GM12878 (cell line): ENCODE measurements around the gene FAM20A. TPM values are rescaled to one million over a fixed set of nuclear protein-coding genes. Genes with fewer than 3 reads are reported as not detected.

Source experiments
- ATAC-seq: fragments of 200-7000 bp; cut with Tn5 transposase; 3 replicates; pipeline ENCODE4 v1.9.1; 2020; ENCODE audit warnings: mild to moderate bottlenecking, moderate library complexity
- BruUV-seq: library from RNA; stranded (reverse); fragments of 400-500 nt; replicated peaks from 2 replicates; lab custom pipeline; 2021; lab: Mats Ljungman, UMichigan
- CTCF ChIA-PET: fragments of 300-600 bp; sonication (Branson Sonifier 250); formaldehyde crosslinking; extraction: SDS; loops from one replicate; lab custom pipeline; 2021; ENCODE audit warnings: inconsistent platforms; lab: Yijun Ruan, JAX
- POLR2A ChIA-PET: fragments of 350-600 bp; formaldehyde crosslinking; extraction: SDS; loops from one replicate; lab custom pipeline; 2021; ENCODE audit warnings: inconsistent platforms; lab: Charles Lee
- RAD21 ChIA-PET: fragments of 300-600 bp; sonication (Branson Sonifier 250); formaldehyde crosslinking; loops from one replicate; lab custom pipeline; 2023; ENCODE audit warnings: antibody characterized with exemption; ENCODE audit not compliant: unreplicated experiment; lab: Charles Lee
- SMC1A ChIA-PET: fragments of 300-600 bp; sonication (Branson Sonifier 250); formaldehyde crosslinking; loops from one replicate; lab custom pipeline; 2023; ENCODE audit not compliant: unreplicated experiment, uncharacterized antibody; lab: Charles Lee
- DNase-seq: peaks from one replicate; pipeline ENCODE4 v3.0.0-alpha.2; 2011; ENCODE audit warnings: low read depth, low spot score
- FAIRE-seq: peaks from 3 replicates; lab custom pipeline; 2011; peaks lifted over from hg19 to GRCh38; lab: Jason Lieb, UNC
- H2AFZ ChIP-seq: 2 replicates; pipeline ENCODE4 v1.6.0; 2011; ENCODE audit warnings: low read depth, low read length, control low read depth; ENCODE audit not compliant: control insufficient read depth
- H3K27ac ChIP-seq: 2 replicates; pipeline ENCODE4 v1.5.1; 2011; ENCODE audit warnings: control low read depth; ENCODE audit not compliant: control insufficient read depth, insufficient read depth
- H3K27me3 ChIP-seq, 2 experiments: replicated peaks in 1 of 2; 2 replicates each; pipeline versions ENCODE4 v1.6.0 to v1.6.1; 2011; ENCODE audit warnings: low read length in 1 of 2; ENCODE audit not compliant: control insufficient read depth in 2 of 2, insufficient read depth in 2 of 2
- H3K36me3 ChIP-seq, 2 experiments: 2 replicates each; pipeline ENCODE4 v1.5.1; 2011; ENCODE audit warnings: low read length in 1 of 2; ENCODE audit not compliant: control insufficient read depth in 2 of 2, insufficient read depth in 2 of 2
- H3K4me1 ChIP-seq: 2 replicates; pipeline ENCODE4 v1.6.1; 2011; ENCODE audit warnings: mild to moderate bottlenecking, low read length, moderate library complexity, mixed read lengths; ENCODE audit not compliant: control insufficient read depth, insufficient read depth
- H3K4me2 ChIP-seq: 2 replicates; pipeline ENCODE4 v1.6.0; 2011; ENCODE audit warnings: control low read depth; ENCODE audit not compliant: control insufficient read depth, insufficient read depth
- H3K4me3 ChIP-seq: fragments of 200-600 bp; sonication (generic); 2 replicates; pipeline ENCODE4 v1.5.1; 2016
- H3K79me2 ChIP-seq: 2 replicates; pipeline ENCODE4 v1.6.0; 2011; ENCODE audit warnings: low read length; ENCODE audit not compliant: control insufficient read depth, insufficient read depth
- H3K9ac ChIP-seq: 2 replicates; pipeline ENCODE4 v1.8.0; 2011; ENCODE audit warnings: low read length, control low read depth, mixed read lengths; ENCODE audit not compliant: control insufficient read depth, insufficient read depth
- H3K9me3 ChIP-seq: replicated peaks from 3 replicates; pipeline ENCODE4 v1.5.1; 2011; ENCODE audit warnings: mild to moderate bottlenecking, low read length; ENCODE audit not compliant: control insufficient read depth, insufficient read depth
- H4K20me1 ChIP-seq: 2 replicates; pipeline ENCODE4 v1.6.0; 2011; ENCODE audit not compliant: control insufficient read depth, insufficient read depth
- HDAC2 ChIP-seq: fragments of 200-600 bp; sonication (generic); IDR thresholded peaks from 2 replicates; pipeline ENCODE4 v1.6.1; 2017
- IKZF1 ChIP-seq: fragments of 450-650 bp; conservative IDR thresholded peaks from 2 replicates; pipeline ENCODE4 v1.6.1; 2017; ENCODE audit warnings: antibody characterized with exemption, mild to moderate bottlenecking
- KLF5 ChIP-seq: fragments of 450-650 bp; IDR thresholded peaks from 2 replicates; pipeline ENCODE4 v1.6.1; 2014; ENCODE audit warnings: mild to moderate bottlenecking; ENCODE audit not compliant: partially characterized antibody
- MYC ChIP-seq: IDR thresholded peaks from 2 replicates; pipeline ENCODE4 v1.6.1; 2011; ENCODE audit warnings: mild to moderate bottlenecking, low read length, moderate library complexity, inconsistent platforms; ENCODE audit not compliant: insufficient read depth, insufficient replicate concordance, insufficient read length, severe bottlenecking
- NFXL1 ChIP-seq: fragments of 450-650 bp; IDR thresholded peaks from 2 replicates; pipeline ENCODE4 v1.6.1; 2017; ENCODE audit warnings: antibody characterized with exemption, mild to moderate bottlenecking, borderline replicate concordance
- NR2C1 ChIP-seq: fragments of 450-650 bp; IDR thresholded peaks from 2 replicates; pipeline ENCODE4 v1.6.1; 2017; ENCODE audit warnings: antibody characterized with exemption, mild to moderate bottlenecking, moderate library complexity
- NR2C2 ChIP-seq: IDR thresholded peaks from 2 replicates; pipeline ENCODE4 v1.6.1; 2011; ENCODE audit warnings: borderline replicate concordance, low read depth; ENCODE audit not compliant: control insufficient read depth, insufficient read length
- PAX8 ChIP-seq: fragments of 450-650 bp; IDR thresholded peaks from 2 replicates; pipeline ENCODE4 v1.6.1; 2017; ENCODE audit warnings: mild to moderate bottlenecking, moderate library complexity
- PML ChIP-seq: IDR thresholded peaks from 2 replicates; pipeline ENCODE4 v1.6.1; 2012; ENCODE audit warnings: low read length, inconsistent platforms
- RB1 ChIP-seq: fragments of 450-650 bp; formaldehyde crosslinking; IDR thresholded peaks from 2 replicates; pipeline ENCODE4 v1.6.1; 2017; ENCODE audit warnings: mild to moderate bottlenecking, borderline replicate concordance
- SUZ12 ChIP-seq: fragments of 200-600 bp; sonication (generic); IDR thresholded peaks from one replicate; pipeline ENCODE4 v1.6.1; 2018; ENCODE audit warnings: antibody characterized with exemption, mild to moderate bottlenecking; ENCODE audit not compliant: unreplicated experiment
- WGBS: methylation state at CpG from one replicate; pipeline ENCODE4 v1.1.6; 2016; ENCODE audit warnings: low lambda C conversion rate; ENCODE audit not compliant: insufficient replicate concordance, insufficient coverage; ENCODE audit errors: missing lambda C conversion rate; 5-methylcytosine and 5-hydroxymethylcytosine counted together
- in situ Hi-C: fragments of 300-500 bp; cut with MboI; formaldehyde crosslinking; loops from 9 replicates; pipeline ENCODE4 v1.14.3; 2018; ENCODE audit warnings: mixed read lengths
- intact Hi-C: fragments of 100-400 bp; cut with micrococcal nuclease; formaldehyde crosslinking; loops from one replicate; pipeline ENCODE4 v1.14.2; 2022; ENCODE audit not compliant: unreplicated experiment
- polyA plus RNA-seq, 11 experiments: library from polyadenylated mRNA; depleted of rRNA in 4 of 11; unstranded in 6 of 11; stranded (reverse) in 5 of 11; fragments of >200 nt; fragmentation: Nextera tagmentation in 4 of 11; fragmentation: Illumina TruSeq in 1 of 11; extraction: Ambion mirVana in 4 of 11; extraction: Trizol in 1 of 11; gene quantifications; 1 replicate in 1 of 11; 2 replicates in 10 of 11; pipeline versions ENCODE4 v1.2.1 to v1.2.3, GENCODE V29; 2011 to 2016; ENCODE audit warnings: inconsistent platforms in 2 of 11, missing spikeins in 2 of 11, low read depth in 1 of 11
- total RNA-seq, 4 experiments: library from RNA; depleted of rRNA in 3 of 4; stranded (reverse); fragments of >200 nt in 3 of 4; fragmentation: Illumina TruSeq in 1 of 4; extraction: Trizol in 1 of 4; gene quantifications; 2 replicates each; pipeline versions ENCODE4 v1.2.1 to v1.2.3, GENCODE V29; 2013 to 2021
- TF ChIP-seq, protein P1 (sequence below): IDR thresholded peaks from 2 replicates; pipeline ENCODE4 v1.6.1; 2011; ENCODE audit warnings: mild to moderate bottlenecking, low read depth, low read length, moderate library complexity; ENCODE audit not compliant: insufficient replicate concordance
- TF ChIP-seq, protein P2 (sequence below): fragments of 450-650 bp; IDR thresholded peaks from 2 replicates; pipeline ENCODE4 v1.6.1; 2017; ENCODE audit warnings: mild to moderate bottlenecking
- TF ChIP-seq, protein P3 (sequence below): fragments of 450-650 bp; IDR thresholded peaks from 2 replicates; pipeline ENCODE4 v1.6.1; 2016; ENCODE audit warnings: mild to moderate bottlenecking

The FAM20A gene
- total and polyA plus RNA-seq, 10 of the 15 experiments (the other 5 are each of a cell fraction or from before 2014, with no cell fraction given), result 0.13 TPM; not detected in 9

DNA sequence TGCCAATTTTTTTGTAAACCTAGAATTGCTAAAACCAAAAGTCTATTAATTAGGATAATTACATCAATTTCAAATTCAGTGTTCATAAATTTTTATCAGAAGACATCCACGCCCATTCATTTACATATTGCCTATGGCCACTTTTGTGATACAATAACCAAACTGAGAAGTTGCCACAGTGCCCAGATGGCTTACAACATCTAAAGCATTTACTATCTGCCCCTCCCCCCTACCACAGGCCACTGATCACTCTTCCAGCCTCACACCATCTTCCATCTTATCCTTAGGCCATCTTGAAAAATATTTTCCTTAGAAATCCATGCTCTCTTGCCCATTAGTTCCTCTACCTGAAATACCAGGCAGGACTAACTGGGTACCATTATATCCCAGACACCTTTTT lies 95.2 kb downstream of the FAM20A start:
- intact Hi-C loops, result no loop called here
- Histone ChIP-seq H3K27me3 (no peaks in the 10 kb centered on the region), H3K9me3 (no peaks in the 10 kb centered on the region), H4K20me1 (no peaks in the 10 kb centered on the region), H3K9ac (no peak overlapping the region), H3K4me3 (no peak overlapping the region), H3K4me2 (no peak overlapping the region), H3K79me2 (no peaks in the 10 kb centered on the region), H3K36me3 (no peaks in the 10 kb centered on the region), H2AFZ (no peak overlapping the region), H3K27ac (no peak overlapping the region), H3K4me1 (peaks cover 4% of the 10 kb centered on the region; the same call in 1 of the 2 replicates)
- CTCF ChIA-PET, result no interaction called here
- FAIRE-seq (no peak), DNase-seq (no peak), ATAC-seq (no peak)
- RAD21 ChIA-PET, result no interaction called here
- POLR2A ChIA-PET, result no interaction called here
- in situ Hi-C loops, result no loop called here
- WGBS, result 88% methylated on average over 1 of the region's 1 CpG
- TF ChIP-seq, protein P1, sequence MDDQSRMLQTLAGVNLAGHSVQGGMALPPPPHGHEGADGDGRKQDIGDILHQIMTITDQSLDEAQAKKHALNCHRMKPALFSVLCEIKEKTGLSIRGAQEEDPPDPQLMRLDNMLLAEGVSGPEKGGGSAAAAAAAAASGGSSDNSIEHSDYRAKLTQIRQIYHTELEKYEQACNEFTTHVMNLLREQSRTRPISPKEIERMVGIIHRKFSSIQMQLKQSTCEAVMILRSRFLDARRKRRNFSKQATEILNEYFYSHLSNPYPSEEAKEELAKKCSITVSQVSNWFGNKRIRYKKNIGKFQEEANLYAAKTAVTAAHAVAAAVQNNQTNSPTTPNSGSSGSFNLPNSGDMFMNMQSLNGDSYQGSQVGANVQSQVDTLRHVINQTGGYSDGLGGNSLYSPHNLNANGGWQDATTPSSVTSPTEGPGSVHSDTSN, result no peak
- no peak for TF ChIP-seq PAX8
- TF ChIP-seq PML, result no peak
- no peak for TF ChIP-seq NR2C2
- no peak for TF ChIP-seq NFXL1
- no peak for TF ChIP-seq SUZ12
- no peak for TF ChIP-seq IKZF1
- no peak for TF ChIP-seq NR2C1
- TF ChIP-seq RB1, result no peak
- TF ChIP-seq, protein P2, sequence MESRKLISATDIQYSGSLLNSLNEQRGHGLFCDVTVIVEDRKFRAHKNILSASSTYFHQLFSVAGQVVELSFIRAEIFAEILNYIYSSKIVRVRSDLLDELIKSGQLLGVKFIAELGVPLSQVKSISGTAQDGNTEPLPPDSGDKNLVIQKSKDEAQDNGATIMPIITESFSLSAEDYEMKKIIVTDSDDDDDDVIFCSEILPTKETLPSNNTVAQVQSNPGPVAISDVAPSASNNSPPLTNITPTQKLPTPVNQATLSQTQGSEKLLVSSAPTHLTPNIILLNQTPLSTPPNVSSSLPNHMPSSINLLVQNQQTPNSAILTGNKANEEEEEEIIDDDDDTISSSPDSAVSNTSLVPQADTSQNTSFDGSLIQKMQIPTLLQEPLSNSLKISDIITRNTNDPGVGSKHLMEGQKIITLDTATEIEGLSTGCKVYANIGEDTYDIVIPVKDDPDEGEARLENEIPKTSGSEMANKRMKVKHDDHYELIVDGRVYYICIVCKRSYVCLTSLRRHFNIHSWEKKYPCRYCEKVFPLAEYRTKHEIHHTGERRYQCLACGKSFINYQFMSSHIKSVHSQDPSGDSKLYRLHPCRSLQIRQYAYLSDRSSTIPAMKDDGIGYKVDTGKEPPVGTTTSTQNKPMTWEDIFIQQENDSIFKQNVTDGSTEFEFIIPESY, result no peak
- TF ChIP-seq HDAC2, result no peak
- no peak for TF ChIP-seq MYC
- no peak for TF ChIP-seq KLF5
- TF ChIP-seq, protein P3, sequence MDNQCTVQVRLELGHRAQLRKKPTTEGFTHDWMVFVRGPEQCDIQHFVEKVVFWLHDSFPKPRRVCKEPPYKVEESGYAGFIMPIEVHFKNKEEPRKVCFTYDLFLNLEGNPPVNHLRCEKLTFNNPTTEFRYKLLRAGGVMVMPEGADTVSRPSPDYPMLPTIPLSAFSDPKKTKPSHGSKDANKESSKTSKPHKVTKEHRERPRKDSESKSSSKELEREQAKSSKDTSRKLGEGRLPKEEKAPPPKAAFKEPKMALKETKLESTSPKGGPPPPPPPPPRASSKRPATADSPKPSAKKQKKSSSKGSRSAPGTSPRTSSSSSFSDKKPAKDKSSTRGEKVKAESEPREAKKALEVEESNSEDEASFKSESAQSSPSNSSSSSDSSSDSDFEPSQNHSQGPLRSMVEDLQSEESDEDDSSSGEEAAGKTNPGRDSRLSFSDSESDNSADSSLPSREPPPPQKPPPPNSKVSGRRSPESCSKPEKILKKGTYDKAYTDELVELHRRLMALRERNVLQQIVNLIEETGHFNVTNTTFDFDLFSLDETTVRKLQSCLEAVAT, result no peak
- no TSS peak for BruUV-seq
- SMC1A ChIA-PET, result no interaction called here
